HepG2 (cell line): ENCODE data around the gene PIK3R4. TPM values are rescaled to one million over a fixed set of nuclear protein-coding genes. Genes with fewer than 3 reads are reported as not detected.

Source experiments
- ATAC-seq: fragments of 200-7000 bp; cut with Tn5 transposase; 3 replicates; pipeline ENCODE4 v1.9.1; 2020; ENCODE audit warnings: mild to moderate bottlenecking, moderate library complexity
- BruUV-seq: library from RNA; stranded (reverse); fragments of 400-500 nt; replicated peaks from 2 replicates; lab custom pipeline; 2021; lab: Mats Ljungman, UMichigan
- CTCF ChIA-PET: fragments of 300-600 bp; formaldehyde crosslinking; extraction: SDS; loops from one replicate; lab custom pipeline; 2021; ENCODE audit warnings: low total read pairs, inconsistent platforms, low intra/inter-chr PET ratio; lab: Yijun Ruan, JAX
- POLR2A ChIA-PET: fragments of 350-600 bp; sonication (Branson Sonifier 250); formaldehyde crosslinking; loops from one replicate; lab custom pipeline; 2020; ENCODE audit warnings: antibody characterized with exemption, inconsistent platforms; lab: Yijun Ruan, JAX
- DNase-seq: peaks from one replicate; pipeline ENCODE4 v3.0.0-alpha.2; 2015; ENCODE audit warnings: low spot score
- FAIRE-seq: peaks from 3 replicates; lab custom pipeline; 2011; peaks lifted over from hg19 to GRCh38; lab: Jason Lieb, UNC
- H2AFZ ChIP-seq: one replicate; pipeline ENCODE4 v1.6.1; 2011; ENCODE audit warnings: low read length, inconsistent platforms
- H3K27ac ChIP-seq: fragments of 300-600 bp; 3 replicates; pipeline ENCODE4 v1.8.0; 2011; ENCODE audit warnings: mixed run types, mild to moderate bottlenecking, mixed read lengths, low read length, inconsistent platforms; ENCODE audit not compliant: insufficient read depth; ENCODE audit errors: extremely low read length
- H3K27me3 ChIP-seq, 2 experiments: fragments of 200-600 bp in 1 of 2; 2 replicates in 1 of 2; 3 replicates in 1 of 2; pipeline versions ENCODE4 v1.6.0 to v1.8.0; 2011; ENCODE audit warnings: low read length in 2 of 2, mild to moderate bottlenecking in 2 of 2, moderate library complexity in 2 of 2, inconsistent platforms in 1 of 2; ENCODE audit not compliant: insufficient read depth in 2 of 2, control insufficient read depth in 1 of 2
- H3K36me3 ChIP-seq, 2 experiments: fragments of 200-600 bp in 1 of 2; replicated peaks in 1 of 2; 2 replicates in 1 of 2; 3 replicates in 1 of 2; pipeline versions ENCODE4 v1.5.1 to v1.8.0; 2011; ENCODE audit warnings: low read length in 2 of 2, inconsistent platforms in 1 of 2; ENCODE audit not compliant: insufficient read depth in 2 of 2, control insufficient read depth in 1 of 2
- H3K4me1 ChIP-seq: 2 replicates; pipeline ENCODE4 v1.5.1; 2012; ENCODE audit warnings: low read length, inconsistent platforms; ENCODE audit not compliant: insufficient read depth
- H3K4me2 ChIP-seq: 2 replicates; pipeline ENCODE4 v1.6.0; 2011; ENCODE audit warnings: low read depth, low read length, inconsistent platforms
- H3K4me3 ChIP-seq, 3 experiments: fragments of 200-600 bp in 1 of 3; sonication (generic), shearing (Covaris generic) in 1 of 3; replicated peaks in 1 of 3; 2 replicates each; pipeline ENCODE4 v1.5.1; 2011 to 2016; ENCODE audit warnings: low read length in 3 of 3, inconsistent platforms in 2 of 3, low read depth in 2 of 3, mild to moderate bottlenecking in 2 of 3, control low read depth in 1 of 3, mixed read lengths in 1 of 3; ENCODE audit not compliant: insufficient read depth in 1 of 3
- H3K79me2 ChIP-seq: one replicate; pipeline ENCODE4 v1.6.1; 2011; ENCODE audit warnings: low read length, inconsistent platforms; ENCODE audit not compliant: insufficient read depth
- H3K9ac ChIP-seq: 2 replicates; pipeline ENCODE4 v1.6.0; 2011; ENCODE audit warnings: mild to moderate bottlenecking, low read depth, low read length, inconsistent platforms; ENCODE audit not compliant: insufficient read depth
- H3K9me3 ChIP-seq: 2 replicates; pipeline ENCODE4 v1.5.1; 2012; ENCODE audit warnings: mild to moderate bottlenecking, low read length
- H4K20me1 ChIP-seq: 2 replicates; pipeline ENCODE4 v1.6.0; 2011; ENCODE audit warnings: inconsistent platforms, mild to moderate bottlenecking, low read length, moderate library complexity; ENCODE audit not compliant: insufficient read depth
- BRCA1 ChIP-seq: sonication (generic); formaldehyde crosslinking; IDR thresholded peaks from 2 replicates; pipeline ENCODE4 v1.4.0; 2020; ENCODE audit warnings: missing genetic modification reagents
- EEA1 ChIP-seq: sonication (generic); formaldehyde crosslinking; IDR thresholded peaks from 2 replicates; pipeline ENCODE4 v1.5.1; 2020; ENCODE audit warnings: mild to moderate bottlenecking, missing genetic modification reagents, borderline replicate concordance
- EZH2 ChIP-seq: conservative IDR thresholded peaks from 2 replicates; pipeline ENCODE4 v1.6.1; 2012; ENCODE audit warnings: mild to moderate bottlenecking, low read depth, low read length, moderate library complexity
- KLF11 ChIP-seq: IDR thresholded peaks from 2 replicates; pipeline ENCODE4 v1.6.1; 2016; ENCODE audit warnings: missing compliant biosample characterization
- KLF13 ChIP-seq: sonication (generic); formaldehyde crosslinking; IDR thresholded peaks from 2 replicates; pipeline ENCODE4 v1.4.0; 2020; ENCODE audit warnings: mild to moderate bottlenecking, missing genetic modification reagents
- NCOA1 ChIP-seq: sonication (generic); formaldehyde crosslinking; IDR thresholded peaks from 2 replicates; pipeline ENCODE4 v1.9.0; 2021; ENCODE audit warnings: missing genetic modification reagents
- REL ChIP-seq: sonication (generic); formaldehyde crosslinking; conservative IDR thresholded peaks from 2 replicates; pipeline ENCODE4 v1.8.0; 2022; ENCODE audit warnings: mild to moderate bottlenecking, missing genetic modification reagents, moderate library complexity
- RERE ChIP-seq: IDR thresholded peaks from 2 replicates; pipeline ENCODE4 v1.6.1; 2016; ENCODE audit warnings: low read depth, missing genetic modification reagents, missing compliant biosample characterization
- SIX1 ChIP-seq: sonication (generic); formaldehyde crosslinking; IDR thresholded peaks from 2 replicates; pipeline ENCODE4 v1.4.0; 2020; ENCODE audit warnings: missing genetic modification reagents, borderline replicate concordance
- TBL1XR1 ChIP-seq: fragments of 150-350 bp; IDR thresholded peaks from 2 replicates; pipeline ENCODE4 v1.6.1; 2014; ENCODE audit warnings: borderline replicate concordance, low read length; ENCODE audit not compliant: partially characterized antibody
- TERF1 ChIP-seq: sonication (generic); formaldehyde crosslinking; IDR thresholded peaks from 2 replicates; pipeline ENCODE4 v1.8.0; 2022; ENCODE audit warnings: mild to moderate bottlenecking, missing genetic modification reagents, moderate library complexity
- ZBTB37 ChIP-seq: sonication (generic); formaldehyde crosslinking; IDR thresholded peaks from 2 replicates; pipeline ENCODE4 v1.4.0; 2020; ENCODE audit warnings: mild to moderate bottlenecking, missing genetic modification reagents
- ZNF256 ChIP-seq: sonication (generic); formaldehyde crosslinking; conservative IDR thresholded peaks from 2 replicates; pipeline ENCODE4 v1.4.0; 2020; ENCODE audit warnings: missing genetic modification reagents
- ZNF44 ChIP-seq: sonication (generic); formaldehyde crosslinking; IDR thresholded peaks from 2 replicates; pipeline ENCODE4 v1.5.1; 2020; ENCODE audit warnings: mild to moderate bottlenecking, missing genetic modification reagents
- in situ Hi-C: cut with HindIII; loops from 2 replicates; pipeline ENCODE4 v1.10.0; 2017; ENCODE audit warnings: low pct_unique_long_range_greater_than_20kb; ENCODE audit not compliant: extremely low pct_ligation_motif_present
- intact Hi-C: fragments of 100-400 bp; cut with micrococcal nuclease; formaldehyde crosslinking; loops from one replicate; pipeline ENCODE4 v1.10.0; 2022; ENCODE audit not compliant: unreplicated experiment
- polyA plus RNA-seq, 8 experiments: library from polyadenylated mRNA; depleted of rRNA in 3 of 8; stranded (reverse) in 7 of 8; unstranded in 1 of 8; fragments of >200 nt; fragmentation: Illumina TruSeq in 4 of 8; extraction: Trizol in 4 of 8; gene quantifications; 2 replicates each; pipeline versions ENCODE4 v1.2.1 to v1.2.3, GENCODE V29; 2011 to 2016; ENCODE audit warnings: low read depth in 4 of 8, missing spikeins in 1 of 8, mixed read lengths in 1 of 8; ENCODE audit not compliant: insufficient read depth in 1 of 8
- total RNA-seq, 5 experiments: library from RNA; depleted of rRNA; stranded (reverse); fragments of >200 nt; fragmentation: Illumina TruSeq; extraction: Trizol; gene quantifications; 2 replicates each; pipeline ENCODE4 v1.2.3, GENCODE V29; 2016; ENCODE audit warnings: low read depth in 1 of 5

Gene PIK3R4
- total and polyA plus RNA-seq, 2 of the 13 experiments (the other 11 are each of a cell fraction or from before 2014, with no cell fraction given) = 22.4 to 26.0 TPM

GRCh38 chr3:130688015-130688688 is 58.5 kb downstream of the PIK3R4 start (continued):
- no peak for TF ChIP-seq ZBTB37 (CRISPR knock-in tag)
- no peak for TF ChIP-seq TBL1XR1
- no peak for TF ChIP-seq ZNF256 (CRISPR knock-in tag)

- no peak overlapping the region for H2AFZ ChIP-seq
- H3K36me3 ChIP-seq = peaks cover 16 to 44% of the 10 kb centered on the region in 2 experiments
- in situ Hi-C loops (no loop called here), intact Hi-C loops (no loop called here)
- no peak overlapping the region for H3K27ac ChIP-seq
- H3K4me1 ChIP-seq = no peaks in the 10 kb centered on the region
- H3K9ac ChIP-seq = no peak overlapping the region
- H3K4me2 ChIP-seq = no peak overlapping the region
- no peaks in the 10 kb centered on the region for H3K27me3 ChIP-seq
- no peaks in the 10 kb centered on the region for H3K79me2 ChIP-seq
- ChIA-PET POLR2A (no interaction called here), CTCF (no interaction called here)
- no peak overlapping the region for H3K4me3 ChIP-seq
- H3K9me3 ChIP-seq = no peaks in the 10 kb centered on the region
- no peak for FAIRE-seq
- H4K20me1 ChIP-seq = no peaks in the 10 kb centered on the region
- BruUV-seq = no TSS peak
- DNase-seq = no peak
- no peak for ATAC-seq
- TF ChIP-seq KLF11 (CRISPR knock-in tag) = no peak
- TF ChIP-seq REL (CRISPR knock-in tag) = no peak
- TF ChIP-seq KLF13 = no peak
- TF ChIP-seq SIX1 (CRISPR knock-in tag) = no peak
- no peak for TF ChIP-seq TERF1
- TF ChIP-seq RERE = no peak
- no peak for TF ChIP-seq BRCA1 (CRISPR knock-in tag)
- TF ChIP-seq NCOA1 (CRISPR knock-in tag) = no peak
- TF ChIP-seq EZH2 = no peak
- no peak for TF ChIP-seq ZNF44 (CRISPR knock-in tag)
- TF ChIP-seq EEA1 (CRISPR knock-in tag) = no peak
These were observed 59.3 kb downstream of the PIK3R4 start for GRCh38 chr3:130687327-130687726.
